Hematopoietic multipotent progenitor cell (in vitro differentiated cells): ENCODE results near the gene CEBPG. TPM values are rescaled to one million over a fixed set of nuclear protein-coding genes. Genes with fewer than 3 reads are reported as not detected.

Experiments
- DNase-seq, 3 donors: peaks; one replicate each; pipeline ENCODE4 v3.0.0-alpha.2; 2011 to 2015; ENCODE audit warnings: low read depth in 2 of 3, low spot score in 2 of 3
- total RNA-seq: library from RNA; depleted of rRNA; stranded (reverse); fragments of >200 nt; gene quantifications from one replicate; pipeline ENCODE4 v1.2.3, GENCODE V29; 2012

Gene CEBPG
- 9.7 TPM for total RNA-seq

- DNase-seq = peak; percentile 83 to 93 (median 91)
These were observed at the start of gene CEBPG for GRCh38 chr19:33373453-33374235. CEBPG (plus strand) TSS chr19:33373709; CDS start chr19:33379240, 5,531 bp downstream.

GRCh38 chr19:33324628-33325027, 48.9 kb upstream of the CEBPG start:
- no peak for DNase-seq

GRCh38 chr19:33325920-33326319, 47.6 kb upstream of the CEBPG start:
- DNase-seq = no peak

- no peak for DNase-seq
These were observed 44.4 kb upstream of the CEBPG start for GRCh38 chr19:33329060-33329459.

- no peak for DNase-seq
These were observed 43.8 kb upstream of the CEBPG start for GRCh38 chr19:33329736-33330135.

GRCh38 chr19:33332248-33332647, 41.3 kb upstream of the CEBPG start:
- peak in 2 of 3 donors; percentile 9 to 55 for DNase-seq

- DNase-seq = no peak
These were observed 40.4 kb upstream of the CEBPG start for GRCh38 chr19:33333151-33333550.

- no peak for DNase-seq
These were observed 39.9 kb upstream of the CEBPG start for GRCh38 chr19:33333642-33334041.

- no peak for DNase-seq
These were observed 39.2 kb upstream of the CEBPG start for GRCh38 chr19:33334271-33334670.

- DNase-seq = no peak
These were observed 38.1 kb upstream of the CEBPG start for GRCh38 chr19:33335446-33335845.

GRCh38 chr19:33339016-33339984, 34.2 kb upstream of the CEBPG start:
- DNase-seq = peak in 2 of 3 donors; percentile 4 to 34

GRCh38 chr19:33340991-33341390, 32.5 kb upstream of the CEBPG start:
- DNase-seq = no peak

- DNase-seq = no peak
These were observed 30.2 kb upstream of the CEBPG start for GRCh38 chr19:33343301-33343700.

GRCh38 chr19:33343859-33344572, 29.5 kb upstream of the CEBPG start:
- DNase-seq = no peak

- no peak for DNase-seq
These were observed 29.0 kb upstream of the CEBPG start for GRCh38 chr19:33344573-33344925.

GRCh38 chr19:33345163-33345562, 28.3 kb upstream of the CEBPG start:
- no peak for DNase-seq

GRCh38 chr19:33346665-33347064, 26.8 kb upstream of the CEBPG start:
- DNase-seq = no peak

- no peak for DNase-seq
These were observed 26.2 kb upstream of the CEBPG start for GRCh38 chr19:33347300-33347699.

- no peak for DNase-seq
These were observed 25.1 kb upstream of the CEBPG start for GRCh38 chr19:33348301-33349010.
